Measurements from ENCODE around the gene GDPD4.
A peak's percentile ranks its signal among the peaks of the same experiment; 100 is the strongest.

Gene GDPD4

GRCh38 chr11:77189588-77190210 lies 111.8 kb downstream of the GDPD4 start:
- TF ChIP-seq POLR2A (IDR thresholded peaks at IDR 0.05; ENCODE audit: low read depth, low read length): no peak
- no peak for FAIRE-seq

GRCh38 chr11:77188633-77189491 lies 112.6 kb downstream of the GDPD4 start:
- no peak for DNase-seq (ENCODE audit: insufficient read length, low spot score)
- no peak for FAIRE-seq
- TF ChIP-seq POLR2A (IDR thresholded peaks at IDR 0.05; ENCODE audit: low read depth, low read length): no peak

More at GRCh38 chr11:77189588-77190210, 111.8 kb downstream of the GDPD4 start:
- no peak for DNase-seq (ENCODE audit: insufficient read length, low spot score)

- DNase-seq (ENCODE audit: insufficient read length, low spot score) (peak; percentile 91), FAIRE-seq (no peak)
- no peak for TF ChIP-seq POLR2A (IDR thresholded peaks at IDR 0.05; ENCODE audit: low read depth, low read length)
Observed at GRCh38 chr11:77187776-77188632, 113.5 kb downstream of the GDPD4 start.

GRCh38 chr11:77187111-77187750 lies 114.3 kb downstream of the GDPD4 start:
- no peak for TF ChIP-seq POLR2A (IDR thresholded peaks at IDR 0.05; ENCODE audit: low read depth, low read length)
- DNase-seq (ENCODE audit: insufficient read length, low spot score): no peak
- FAIRE-seq: no peak

- FAIRE-seq (no peak), DNase-seq (ENCODE audit: insufficient read length, low spot score) (no peak)
- TF ChIP-seq POLR2A (IDR thresholded peaks at IDR 0.05; ENCODE audit: low read depth, low read length): no peak
Observed at GRCh38 chr11:77186302-77186701, 115.2 kb downstream of the GDPD4 start.

GRCh38 chr11:77184136-77184860 lies 117.2 kb downstream of the GDPD4 start:
- no peak for TF ChIP-seq POLR2A (IDR thresholded peaks at IDR 0.05; ENCODE audit: low read depth, low read length)

GRCh38 chr11:77183431-77183984 lies 118.0 kb downstream of the GDPD4 start:
- FAIRE-seq (no peak), DNase-seq (ENCODE audit: insufficient read length, low spot score) (no peak)
- no peak for TF ChIP-seq POLR2A (IDR thresholded peaks at IDR 0.05; ENCODE audit: low read depth, low read length)

More at GRCh38 chr11:77184136-77184860, 117.2 kb downstream of the GDPD4 start:
- no peak for FAIRE-seq
- DNase-seq (ENCODE audit: insufficient read length, low spot score): no peak

- no peak for TF ChIP-seq POLR2A (IDR thresholded peaks at IDR 0.05; ENCODE audit: low read depth, low read length)
- FAIRE-seq (no peak), DNase-seq (ENCODE audit: insufficient read length, low spot score) (no peak)
Observed at GRCh38 chr11:77182542-77183430, 118.7 kb downstream of the GDPD4 start.

GRCh38 chr11:77181799-77182541 lies 119.5 kb downstream of the GDPD4 start:
- no peak for TF ChIP-seq POLR2A (IDR thresholded peaks at IDR 0.05; ENCODE audit: low read depth, low read length)
- FAIRE-seq: no peak

GRCh38 chr11:77181226-77181625 lies 120.3 kb downstream of the GDPD4 start:
- DNase-seq (ENCODE audit: insufficient read length, low spot score) (no peak), FAIRE-seq (no peak)
- TF ChIP-seq POLR2A (IDR thresholded peaks at IDR 0.05; ENCODE audit: low read depth, low read length): no peak

More at GRCh38 chr11:77181799-77182541, 119.5 kb downstream of the GDPD4 start:
- no peak for DNase-seq (ENCODE audit: insufficient read length, low spot score)

- FAIRE-seq (no peak), DNase-seq (ENCODE audit: insufficient read length, low spot score) (no peak)
- TF ChIP-seq POLR2A (IDR thresholded peaks at IDR 0.05; ENCODE audit: low read depth, low read length): no peak
Observed at GRCh38 chr11:77180346-77180745, 121.1 kb downstream of the GDPD4 start.
